Stimulated activated CD4-positive, alpha-beta T cell treated with anti-CD3 and anti-CD28 coated beads, Interleukin-15, amount 100 ng/mL, for 48 hours (primary cell): ENCODE measurements around the gene NXPH3.
"Not testable (repeated sequence)": the region's sequence is repeated elsewhere in the genome, so short reads cannot be mapped to it uniquely, and the experiment has no call there.

ENCODE experiments used
- DNase-seq, 2 donors: peaks; one replicate each; pipeline ENCODE4 v3.0.0-alpha.2; 2020; ENCODE audit warnings: low read depth in 2 of 2

NXPH3 gene

GRCh38 chr17:49575679-49576087 is at the start of gene NXPH3:
NXPH3 (plus strand) TSS chr17:49575871; CDS start chr17:49576220, 349 bp downstream.
- DNase-seq, result peak; percentile 39 to 64

- no peak for DNase-seq
Observed at GRCh38 chr17:49527927-49528651, 47.6 kb upstream of the NXPH3 start.

- DNase-seq, result no peak
Observed at GRCh38 chr17:49528966-49529365, 46.7 kb upstream of the NXPH3 start.

GRCh38 chr17:49530118-49530517 is 45.6 kb upstream of the NXPH3 start:
- DNase-seq, result no peak

GRCh38 chr17:49543860-49544259 is 31.8 kb upstream of the NXPH3 start:
- no peak for DNase-seq

- no peak for DNase-seq
Observed at GRCh38 chr17:49545007-49545660, 30.5 kb upstream of the NXPH3 start.

GRCh38 chr17:49545806-49546545 is 29.7 kb upstream of the NXPH3 start:
- no peak for DNase-seq

GRCh38 chr17:49546546-49547535 is 28.8 kb upstream of the NXPH3 start:
- no peak for DNase-seq

GRCh38 chr17:49547566-49547965 is 28.1 kb upstream of the NXPH3 start:
- no peak for DNase-seq

GRCh38 chr17:49548051-49548505 is 27.6 kb upstream of the NXPH3 start:
- DNase-seq, result no peak

- no peak for DNase-seq
Observed at GRCh38 chr17:49548506-49549310, 27.0 kb upstream of the NXPH3 start.

GRCh38 chr17:49549311-49549605 is 26.4 kb upstream of the NXPH3 start:
- DNase-seq, result no peak

- DNase-seq, result no peak
Observed at GRCh38 chr17:49549691-49550678, 25.7 kb upstream of the NXPH3 start.

- DNase-seq, result not testable (repeated sequence)
Observed at GRCh38 chr17:49550764-49551163, 24.9 kb upstream of the NXPH3 start.

GRCh38 chr17:49551221-49552069 is 24.2 kb upstream of the NXPH3 start:
- no peak for DNase-seq

GRCh38 chr17:49552070-49552751 is 23.5 kb upstream of the NXPH3 start:
- no peak for DNase-seq

- no peak for DNase-seq
Observed at GRCh38 chr17:49553676-49554335, 21.9 kb upstream of the NXPH3 start.
